Activated naive CD4-positive, alpha-beta T cell treated with anti-CD3 and anti-CD28 coated beads, Interleukin-2, amount 50 U/mL, for 72 hours (primary cell): ENCODE measurements around the gene SEMA3B. TPM values are rescaled to one million over a fixed set of nuclear protein-coding genes. Genes with fewer than 3 reads are reported as not detected.
"Not testable (repeated sequence)": the region's sequence is repeated elsewhere in the genome, so short reads cannot be mapped to it uniquely, and the experiment has no call there.

Source experiments
- ATAC-seq, 2 donors: fragments of 150-1000 bp; cut with Tn5 transposase; 2 replicates each; pipeline ENCODE4 v1.10.0; 2021; ENCODE audit warnings: mild to moderate bottlenecking in 2 of 2, moderate library complexity in 2 of 2
- DNase-seq, 2 donors: peaks; one replicate each; pipeline ENCODE4 v3.0.0; 2021 to 2022; ENCODE audit warnings: low spot score in 2 of 2
- H3K27ac Mint-ChIP-seq, 2 donors: one replicate each; pipeline ENCODE4 v1.8.0; 2022; ENCODE audit warnings: mild to moderate bottlenecking in 2 of 2, mixed read lengths in 2 of 2
- H3K36me3 Mint-ChIP-seq, 2 donors: one replicate each; pipeline ENCODE4 v1.8.0; 2022; ENCODE audit warnings: mixed read lengths in 2 of 2
- H3K9me3 Mint-ChIP-seq, 2 donors: one replicate each; pipeline ENCODE4 v1.8.0; 2022; ENCODE audit warnings: mixed read lengths in 2 of 2
- total RNA-seq, 2 donors: library from RNA; stranded (reverse); gene quantifications; one replicate each; pipeline ENCODE4 v1.2.3, GENCODE V29; 2022

The SEMA3B gene
- total RNA-seq, 2 donors from 2014 or later, result 0.77 to 4.1 TPM

DNA sequence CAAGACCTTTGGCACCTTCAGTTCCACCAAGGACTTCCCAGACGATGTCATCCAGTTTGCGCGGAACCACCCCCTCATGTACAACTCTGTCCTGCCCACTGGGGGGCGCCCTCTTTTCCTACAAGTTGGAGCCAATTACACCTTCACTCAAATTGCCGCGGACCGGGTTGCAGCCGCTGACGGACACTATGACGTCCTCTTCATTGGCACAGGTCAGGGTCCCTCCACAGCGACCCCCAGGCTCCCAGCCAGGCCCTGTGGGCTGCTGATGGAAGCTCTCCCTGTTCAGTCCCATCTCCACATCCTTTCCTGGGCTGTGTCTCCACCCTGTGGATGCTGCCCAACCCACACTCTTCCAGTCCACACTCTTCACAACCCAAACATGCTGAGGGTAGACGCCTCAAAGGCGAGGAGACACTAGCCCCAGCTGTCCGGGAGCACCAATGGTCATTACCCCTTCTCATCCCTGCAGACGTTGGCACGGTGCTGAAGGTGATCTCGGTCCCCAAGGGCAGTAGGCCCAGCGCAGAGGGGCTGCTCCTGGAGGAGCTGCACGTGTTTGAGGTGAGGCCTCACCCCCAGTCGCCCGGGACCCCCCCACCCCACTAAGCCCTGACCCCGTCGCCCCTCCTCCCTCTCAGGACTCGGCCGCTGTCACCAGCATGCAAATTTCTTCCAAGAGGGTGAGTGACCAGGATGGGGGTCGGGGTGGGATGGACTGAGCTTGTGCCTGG lies 5.6 kb downstream of the SEMA3B start:
- Mint-ChIP-seq H3K27ac (no peak overlapping the region), H3K36me3 (no peaks in the 10 kb centered on the region), H3K9me3 (no peaks in the 10 kb centered on the region)
- ATAC-seq (peak; percentile 19 to 48), DNase-seq (peak; percentile 69 to 87)

DNA sequence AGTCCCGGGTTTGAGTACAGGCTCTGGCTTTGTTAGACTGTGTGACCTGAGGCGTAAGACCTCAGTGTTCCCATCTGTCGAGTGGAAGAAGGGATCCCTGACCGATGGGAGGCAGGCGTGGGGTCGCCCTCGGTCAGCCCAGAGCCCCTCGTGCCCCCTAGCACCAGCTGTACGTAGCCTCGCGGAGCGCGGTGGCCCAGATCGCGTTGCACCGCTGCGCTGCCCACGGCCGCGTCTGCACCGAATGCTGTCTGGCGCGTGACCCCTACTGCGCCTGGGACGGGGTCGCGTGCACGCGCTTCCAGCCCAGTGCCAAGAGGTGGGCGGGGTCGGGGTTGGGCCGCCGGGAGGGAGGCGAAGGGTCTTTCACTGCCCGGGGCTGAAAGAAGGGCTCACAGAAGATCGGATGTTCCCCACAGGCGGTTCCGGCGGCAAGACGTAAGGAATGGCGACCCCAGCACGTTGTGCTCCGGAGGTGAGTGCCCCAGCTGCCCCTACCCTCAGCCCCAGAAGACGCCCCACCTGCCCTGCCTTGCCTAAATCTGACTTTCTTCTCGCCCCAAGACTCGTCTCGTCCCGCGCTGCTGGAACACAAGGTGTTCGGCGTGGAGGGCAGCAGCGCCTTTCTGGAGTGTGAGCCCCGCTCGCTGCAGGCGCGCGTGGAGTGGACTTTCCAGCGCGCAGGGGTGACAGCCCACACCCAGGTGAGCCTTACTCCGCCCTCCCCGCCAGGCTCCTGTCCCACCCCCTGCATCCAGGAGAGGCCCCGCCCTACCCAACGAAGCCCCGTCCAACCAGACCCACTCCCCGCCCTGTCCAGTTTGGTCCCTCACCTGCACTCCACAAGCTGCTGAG lies 6.4 kb downstream of the SEMA3B start:
- ATAC-seq (no peak), DNase-seq (no peak)
- Mint-ChIP-seq H3K36me3 (no peaks in the 10 kb centered on the region), H3K27ac (no peak overlapping the region), H3K9me3 (no peaks in the 10 kb centered on the region)

DNA sequence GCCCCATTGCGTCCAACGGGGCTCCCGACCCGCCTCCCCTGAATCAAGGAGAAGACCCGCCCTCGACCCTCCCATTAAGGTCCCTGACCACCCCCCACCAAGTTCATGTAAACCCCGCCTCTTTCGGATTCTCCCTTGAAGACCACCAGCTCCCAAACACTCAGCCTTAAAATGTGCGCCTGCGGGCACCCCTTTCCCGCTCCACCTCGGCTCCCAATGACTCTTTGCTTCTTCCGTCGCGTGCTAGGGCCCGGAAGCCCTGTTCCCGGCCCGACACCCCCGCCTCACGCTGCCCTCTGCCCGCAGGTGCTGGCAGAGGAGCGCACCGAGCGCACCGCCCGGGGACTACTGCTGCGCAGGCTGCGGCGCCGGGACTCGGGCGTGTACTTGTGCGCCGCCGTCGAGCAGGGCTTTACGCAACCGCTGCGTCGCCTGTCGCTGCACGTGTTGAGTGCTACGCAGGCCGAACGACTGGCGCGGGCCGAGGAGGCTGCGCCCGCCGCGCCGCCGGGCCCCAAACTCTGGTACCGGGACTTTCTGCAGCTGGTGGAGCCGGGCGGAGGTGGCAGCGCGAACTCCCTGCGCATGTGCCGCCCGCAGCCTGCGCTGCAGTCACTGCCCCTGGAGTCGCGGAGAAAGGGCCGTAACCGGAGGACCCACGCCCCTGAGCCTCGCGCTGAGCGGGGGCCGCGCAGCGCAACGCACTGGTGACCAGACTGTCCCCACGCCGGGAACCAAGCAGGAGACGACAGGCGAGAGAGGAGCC lies 7.2 kb downstream of the SEMA3B start:
- no peak for DNase-seq
- Mint-ChIP-seq H3K36me3 (no peaks in the 10 kb centered on the region), H3K27ac (no peak overlapping the region), H3K9me3 (no peaks in the 10 kb centered on the region)
- ATAC-seq, result peak in 1 of 2 donors; percentile 19

DNA sequence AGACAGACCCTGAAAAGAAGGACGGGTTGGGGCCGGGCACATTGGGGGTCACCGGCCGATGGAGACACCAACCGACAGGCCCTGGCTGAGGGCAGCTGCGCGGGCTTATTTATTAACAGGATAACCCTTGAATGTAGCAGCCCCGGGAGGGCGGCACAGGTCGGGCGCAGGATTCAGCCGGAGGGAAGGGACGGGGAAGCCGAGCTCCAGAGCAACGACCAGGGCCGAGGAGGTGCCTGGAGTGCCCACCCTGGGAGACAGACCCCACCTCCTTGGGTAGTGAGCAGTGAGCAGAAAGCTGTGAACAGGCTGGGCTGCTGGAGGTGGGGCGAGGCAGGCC lies 7.8 kb downstream of the SEMA3B start:
- ATAC-seq (no peak), DNase-seq (no peak)
- Mint-ChIP-seq H3K27ac (no peak overlapping the region), H3K36me3 (no peaks in the 10 kb centered on the region), H3K9me3 (no peaks in the 10 kb centered on the region)

DNA sequence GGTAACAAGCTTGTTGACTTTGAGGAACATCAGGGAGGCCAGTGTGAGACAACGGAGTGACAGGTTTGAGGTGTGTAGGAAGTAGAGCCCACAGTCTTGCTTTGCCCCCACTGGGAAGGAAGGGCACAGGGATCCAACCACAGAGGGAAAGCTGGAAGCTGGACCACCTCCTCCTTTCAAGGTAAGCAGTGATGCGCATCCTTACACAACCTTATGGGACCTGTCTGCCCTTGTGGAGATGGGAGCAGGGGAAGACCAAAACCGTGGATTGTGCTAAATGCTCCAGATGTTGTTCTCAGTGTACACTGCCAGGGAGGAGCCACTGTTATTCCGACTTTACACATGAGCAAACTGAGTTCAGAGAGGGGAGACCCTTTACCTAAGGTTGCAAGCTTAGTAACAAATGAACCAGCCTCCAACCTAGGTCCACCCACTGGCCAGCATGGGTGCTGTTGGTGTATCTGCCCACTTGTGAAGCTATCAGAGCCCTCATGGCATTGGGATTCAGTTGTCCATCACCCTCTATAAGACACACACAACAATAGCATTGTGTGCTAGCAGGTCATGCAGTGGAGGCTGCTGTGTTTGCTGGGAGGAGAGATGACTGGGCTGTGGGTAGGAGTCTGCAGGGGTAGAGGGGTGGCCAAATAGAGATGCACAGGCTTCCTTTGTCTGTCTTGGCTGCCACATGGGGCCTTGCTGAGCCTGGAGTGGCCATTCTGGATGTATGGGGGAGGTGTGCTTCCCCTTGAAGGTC lies 9.4 kb downstream of the SEMA3B start:
- no peak for ATAC-seq
- no peaks in the 10 kb centered on the region for H3K36me3 Mint-ChIP-seq
- H3K9me3 Mint-ChIP-seq, result no peaks in the 10 kb centered on the region

DNA sequence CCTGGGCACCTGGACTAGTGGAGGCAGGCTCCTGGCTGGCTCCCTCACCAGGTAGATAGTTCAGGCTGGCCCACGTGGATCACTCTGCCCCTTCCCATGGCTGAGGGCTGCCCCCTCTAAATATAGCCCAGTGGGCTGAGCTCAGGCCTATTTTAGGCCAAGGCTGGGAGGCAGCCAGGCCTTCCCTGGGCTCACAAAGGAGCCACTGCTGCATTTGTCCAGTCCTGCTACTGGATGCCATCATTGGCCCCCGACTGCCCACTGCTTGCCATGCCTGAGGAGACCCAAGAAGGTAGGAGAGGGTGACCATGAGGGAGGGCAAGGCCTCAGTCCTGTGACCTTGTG lies 9.9 kb downstream of the SEMA3B start, which contains the start of gene LSMEM2:
TSS of gene LSMEM2 (plus strand) at position 208 of the 345 bp plus-strand sequence. CDS start at position 235, 27 bp downstream.
- Mint-ChIP-seq H3K27ac (no peak within 1 kb of the TSS), H3K36me3 (no peaks in the 10 kb centered on the region), H3K9me3 (no peaks in the 10 kb centered on the region)
- no peak for ATAC-seq
- no peak for DNase-seq

More for the DNA sequence above, 9.4 kb downstream of the SEMA3B start:
- H3K27ac Mint-ChIP-seq, result no peak overlapping the region
- DNase-seq, result no peak

DNA sequence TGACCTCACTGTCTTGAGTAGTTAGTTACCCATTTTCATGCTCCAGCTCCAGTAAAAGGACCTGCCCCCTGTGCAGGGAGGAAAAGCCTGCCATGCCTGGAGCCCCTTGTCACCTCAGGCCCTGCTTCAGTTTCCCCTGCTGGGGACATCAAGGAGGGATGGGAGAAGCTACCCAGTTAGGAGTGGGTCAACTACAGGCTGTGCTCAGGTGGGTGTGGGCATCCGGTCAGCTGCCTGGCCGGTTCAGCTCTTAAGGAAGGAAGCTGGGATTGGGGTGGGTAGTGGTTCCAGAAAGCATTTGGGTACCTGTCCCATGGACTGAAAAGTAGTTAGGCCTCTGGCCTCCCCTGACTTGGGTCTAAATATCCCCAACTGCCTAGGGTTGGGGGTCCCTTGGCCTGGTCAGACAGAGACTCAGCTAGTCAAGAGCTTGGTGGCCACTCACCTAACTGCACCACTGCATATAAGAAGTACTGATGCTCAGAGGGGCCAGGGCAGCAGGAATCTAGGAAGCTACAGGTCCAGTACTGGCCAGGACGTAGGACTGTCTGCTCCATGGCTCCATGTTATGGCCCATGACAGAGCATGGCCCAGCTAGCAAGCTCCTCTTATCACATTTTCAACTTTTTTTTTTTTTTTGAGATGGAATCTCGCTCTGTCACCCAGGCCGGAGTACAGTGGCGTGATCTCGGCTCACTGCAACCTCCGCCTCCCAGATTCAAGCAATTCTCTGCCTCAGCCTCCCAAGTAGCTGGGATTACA lies 10.5 kb downstream of the SEMA3B start:
- H3K36me3 Mint-ChIP-seq, result no peaks in the 10 kb centered on the region
- no peak for DNase-seq
- no peak for ATAC-seq
- H3K27ac Mint-ChIP-seq, result no peak overlapping the region
- H3K9me3 Mint-ChIP-seq, result no peaks in the 10 kb centered on the region

DNA sequence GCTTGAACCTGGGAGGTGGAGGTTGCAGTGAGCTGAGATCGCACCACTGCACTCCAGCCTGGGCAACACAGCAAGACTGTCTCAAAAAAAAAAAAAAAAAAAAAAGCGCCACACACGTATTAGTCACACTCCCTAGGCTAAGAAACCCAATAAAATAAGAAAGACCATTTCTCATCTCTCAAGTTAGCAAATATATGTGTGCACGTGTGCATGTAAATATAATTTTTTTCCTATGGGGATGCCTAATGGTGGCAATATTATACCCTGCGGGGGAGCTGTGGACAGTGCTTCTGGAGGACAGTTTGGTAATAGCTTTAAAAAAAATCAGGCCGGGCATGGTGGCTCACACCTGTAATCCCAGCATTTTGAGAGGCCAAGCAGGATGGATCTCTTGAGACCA lies 15.2 kb downstream of the SEMA3B start:
- H3K36me3 Mint-ChIP-seq, DNase-seq, H3K9me3 Mint-ChIP-seq, H3K27ac Mint-ChIP-seq, ATAC-seq: not testable (repeated sequence)

DNA sequence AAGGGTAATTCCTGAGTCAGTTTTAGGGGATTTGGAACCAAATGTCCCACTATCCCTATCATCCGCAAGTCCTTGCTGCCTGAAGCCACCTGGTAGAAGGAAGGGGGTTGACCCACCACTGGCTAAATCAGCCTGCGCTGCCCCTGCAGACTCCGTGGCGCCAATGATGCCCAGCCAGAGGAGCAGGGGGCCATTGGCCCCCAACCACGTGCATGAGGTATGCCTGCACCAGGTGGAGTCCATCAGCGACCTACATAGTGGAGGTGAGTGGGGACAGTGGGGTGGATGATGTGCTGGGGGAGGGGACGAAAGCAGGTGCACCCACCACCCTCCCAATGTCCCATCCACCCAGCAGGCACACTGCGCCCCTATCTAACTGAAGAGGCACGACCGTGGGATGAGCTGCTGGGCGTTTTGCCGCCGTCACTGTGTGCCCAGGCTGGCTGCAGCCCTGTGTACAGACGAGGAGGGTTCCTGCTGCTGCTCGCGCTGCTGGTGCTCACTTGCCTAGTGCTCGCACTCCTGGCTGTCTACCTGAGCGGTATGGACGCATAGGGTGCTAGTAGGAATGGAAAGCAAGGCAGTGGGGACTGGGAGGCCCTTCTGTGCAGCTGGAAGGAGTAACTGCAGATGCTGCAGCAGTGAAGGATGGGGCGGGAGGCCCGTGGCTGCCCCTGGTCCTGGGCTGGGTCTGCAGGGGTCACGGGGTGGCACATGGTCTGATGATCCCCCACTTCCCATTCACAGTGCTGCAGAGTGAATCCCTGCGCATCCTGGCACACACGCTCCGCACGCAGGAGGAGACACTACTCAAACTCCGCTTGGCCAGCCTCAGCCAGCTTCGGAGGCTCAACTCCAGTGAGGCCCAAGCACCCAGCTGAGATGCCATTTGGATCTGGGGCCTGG lies 17.6 kb downstream of the SEMA3B start:
- no peaks in the 10 kb centered on the region for H3K9me3 Mint-ChIP-seq
- peaks cover 6 to 7% of the 10 kb centered on the region in 2 donors for H3K36me3 Mint-ChIP-seq
- ATAC-seq (no peak), DNase-seq (no peak)
- no peak overlapping the region for H3K27ac Mint-ChIP-seq

DNA sequence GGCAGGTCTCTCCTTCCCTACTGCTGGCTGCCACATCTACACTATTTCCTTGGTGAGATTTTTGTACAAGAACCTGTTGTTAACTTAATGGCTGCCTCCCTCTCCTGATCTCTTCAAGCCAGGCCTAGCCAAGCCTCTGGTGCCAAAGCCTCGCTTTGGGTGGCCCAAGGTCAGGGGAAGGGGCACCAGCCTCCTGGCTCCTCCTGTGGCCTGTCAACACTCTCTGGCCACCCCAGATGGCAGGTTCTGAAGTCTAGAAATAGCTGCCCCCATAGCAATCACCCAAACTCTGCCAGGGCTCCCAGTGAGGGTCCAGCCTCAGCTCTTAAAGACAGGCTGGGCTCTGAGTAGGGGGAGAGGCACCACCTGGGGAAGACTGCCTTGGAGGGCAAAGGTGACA lies 18.3 kb downstream of the SEMA3B start:
- H3K9me3 Mint-ChIP-seq, result no peaks in the 10 kb centered on the region
- H3K36me3 Mint-ChIP-seq, result peaks cover 8 to 9% of the 10 kb centered on the region in 2 donors
- DNase-seq (no peak), ATAC-seq (no peak)
- H3K27ac Mint-ChIP-seq, result no peak overlapping the region

DNA sequence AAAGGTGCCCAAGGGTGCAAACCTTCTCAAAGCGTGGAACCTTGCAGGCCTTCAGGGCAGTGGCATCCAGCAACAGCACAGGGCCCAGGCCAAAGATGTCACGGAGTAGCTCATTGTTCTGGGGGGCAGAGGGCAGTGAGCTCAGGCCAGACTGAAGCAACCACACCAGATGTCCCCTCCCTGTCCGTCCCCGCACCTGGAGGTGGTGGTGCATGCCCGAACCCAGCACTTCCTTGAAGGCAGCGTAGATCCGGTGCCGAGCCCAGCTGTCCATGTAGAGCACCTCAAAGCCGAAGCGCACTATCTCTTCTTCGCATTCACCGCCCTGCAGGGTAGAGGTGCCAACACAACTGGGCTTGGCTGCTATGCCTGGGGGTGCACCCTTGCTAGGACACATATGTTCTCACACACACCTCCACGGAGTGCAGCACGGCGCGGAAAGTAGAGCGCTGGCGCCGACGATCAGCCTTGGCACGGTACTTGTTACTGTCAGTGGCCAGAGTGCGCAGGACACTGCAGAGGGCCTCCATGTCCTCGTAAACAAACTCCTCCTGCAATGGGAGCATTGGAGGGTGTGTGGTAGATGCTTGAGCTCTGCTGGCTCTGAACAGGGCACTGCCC lies 19.6 kb downstream of the SEMA3B start:
- no peaks in the 10 kb centered on the region for H3K9me3 Mint-ChIP-seq
- peak overlapping the region in 1 of 2 donors; percentile 65 for H3K27ac Mint-ChIP-seq
- no peak for DNase-seq
- ATAC-seq, result no peak
- H3K36me3 Mint-ChIP-seq, result peaks cover 9 to 13% of the 10 kb centered on the region in 2 donors

DNA sequence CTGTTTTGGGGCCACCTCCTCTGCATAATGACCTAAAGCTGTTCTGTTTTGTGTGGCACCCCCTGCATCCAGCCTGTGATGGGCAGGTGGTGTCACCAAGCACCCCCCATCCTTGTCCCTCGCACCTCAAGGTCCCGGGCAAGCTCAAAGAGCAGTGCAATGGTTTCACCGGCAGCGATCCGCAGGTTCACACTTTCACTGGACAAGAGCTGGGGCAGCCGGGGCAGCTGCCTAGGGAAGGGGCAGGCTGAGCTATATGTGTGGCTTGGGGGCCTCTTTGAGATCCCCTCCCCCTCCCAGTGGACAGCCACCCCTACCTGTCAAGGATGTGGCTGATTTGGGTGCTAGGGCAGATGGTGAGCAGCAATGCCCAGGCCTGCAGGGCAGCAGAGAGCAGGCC lies 20.2 kb downstream of the SEMA3B start:
- Mint-ChIP-seq H3K27ac (peak overlapping the region in 1 of 2 donors; percentile 9), H3K9me3 (no peaks in the 10 kb centered on the region), H3K36me3 (peaks cover 9 to 13% of the 10 kb centered on the region in 2 donors)
- ATAC-seq, result no peak
- DNase-seq, result no peak

DNA sequence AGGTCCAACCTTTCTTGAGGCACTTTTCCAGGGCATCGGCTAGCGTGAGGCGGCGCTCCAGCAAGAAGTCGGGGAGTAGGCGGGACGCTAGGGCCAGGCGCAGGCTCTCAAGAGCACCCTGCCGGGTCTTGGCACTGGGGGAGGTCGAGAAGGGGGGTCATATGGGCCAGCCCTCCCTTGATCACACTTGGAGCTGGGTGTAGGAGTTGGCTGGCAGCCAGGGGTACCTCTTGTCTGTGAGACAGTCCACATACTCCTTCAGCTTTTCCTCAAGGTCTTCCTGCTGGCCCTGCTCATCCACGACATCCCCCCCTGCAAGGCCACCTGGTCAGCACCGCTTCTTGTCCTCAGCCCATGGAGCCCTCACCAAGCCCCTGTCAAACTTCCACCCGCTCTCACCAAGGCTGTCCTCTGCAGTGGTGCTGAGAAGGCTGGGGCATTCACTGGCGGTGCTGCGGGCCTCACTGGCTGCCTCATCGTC lies 21.3 kb downstream of the SEMA3B start:
- peaks cover 9 to 13% of the 10 kb centered on the region in 2 donors for H3K36me3 Mint-ChIP-seq
- peak overlapping the region; percentile 85 to 94 for H3K27ac Mint-ChIP-seq
- no peak for ATAC-seq
- no peak for DNase-seq
- no peaks in the 10 kb centered on the region for H3K9me3 Mint-ChIP-seq
